ENCODE data around the gene CACNG7. TPM values are rescaled to one million over a fixed set of nuclear protein-coding genes. Genes with fewer than 3 reads are reported as not detected.

The CACNG7 gene
- total RNA-seq, 2 experiments from 2014 or later = not detected

DNA sequence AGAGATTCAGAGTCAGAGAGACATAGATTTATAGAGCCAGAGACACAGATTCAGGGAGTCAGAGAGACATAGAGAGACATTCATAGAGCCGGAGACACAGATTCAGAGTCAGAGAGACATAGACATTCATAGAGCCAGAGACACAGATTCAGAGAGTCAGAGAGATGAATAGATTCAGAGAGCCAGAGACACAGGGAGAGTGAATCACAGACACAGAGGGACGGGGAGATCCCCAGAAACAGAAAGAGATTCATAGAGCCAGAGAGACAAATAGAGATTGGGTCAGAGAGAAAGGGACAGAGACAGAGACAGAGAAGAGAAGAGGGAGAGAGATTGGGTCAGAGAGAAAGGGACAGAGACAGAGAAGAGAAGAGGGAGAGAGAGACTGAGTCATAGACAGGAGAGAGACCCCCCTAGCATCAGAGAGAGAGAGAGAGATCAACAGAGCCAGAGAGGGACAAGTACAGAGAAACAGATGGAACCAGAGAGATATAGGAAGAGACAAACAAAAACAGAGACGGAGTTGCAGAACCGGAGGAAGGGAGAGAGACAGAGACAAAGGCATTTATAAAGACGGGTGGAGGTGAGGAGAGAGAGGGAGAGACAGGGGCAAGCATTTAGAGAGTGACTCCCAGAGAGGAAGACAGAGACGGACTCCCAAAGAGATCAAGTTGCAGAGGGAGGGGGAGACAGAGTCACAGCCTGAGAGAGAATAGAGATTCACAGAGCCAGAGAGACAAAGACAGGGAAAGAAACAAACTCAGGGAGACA, 28.2 kb upstream of the CACNG7 start:
- H3K27ac Mint-ChIP-seq = no peak overlapping the region
- DNase-seq = no peak
- H3K9me3 Mint-ChIP-seq = no peaks in the 10 kb centered on the region
- peaks cover 21% of the 10 kb centered on the region for H3K27me3 Mint-ChIP-seq
- ChIA-PET CTCF (interaction anchor here (1.1 to 1.2 kb wide), 2 partner anchors 10 to 88 kb away, joined by 3 to 6 read pairs; no protein-coding TSS in a partner anchor), POLR2A (no interaction called here)
- no peak overlapping the region for H3K4me3 Mint-ChIP-seq
- intact Hi-C loops (cut with micrococcal nuclease) = loop anchor here (2.0 to 5.0 kb wide), 2 partner anchors 28 to 39 kb away; no protein-coding TSS in a partner anchor
- H3K36me3 Mint-ChIP-seq = peaks cover 1% of the 10 kb centered on the region
- H3K4me1 Mint-ChIP-seq (ENCODE audit: low read depth) = peaks cover 28% of the 10 kb centered on the region

DNA sequence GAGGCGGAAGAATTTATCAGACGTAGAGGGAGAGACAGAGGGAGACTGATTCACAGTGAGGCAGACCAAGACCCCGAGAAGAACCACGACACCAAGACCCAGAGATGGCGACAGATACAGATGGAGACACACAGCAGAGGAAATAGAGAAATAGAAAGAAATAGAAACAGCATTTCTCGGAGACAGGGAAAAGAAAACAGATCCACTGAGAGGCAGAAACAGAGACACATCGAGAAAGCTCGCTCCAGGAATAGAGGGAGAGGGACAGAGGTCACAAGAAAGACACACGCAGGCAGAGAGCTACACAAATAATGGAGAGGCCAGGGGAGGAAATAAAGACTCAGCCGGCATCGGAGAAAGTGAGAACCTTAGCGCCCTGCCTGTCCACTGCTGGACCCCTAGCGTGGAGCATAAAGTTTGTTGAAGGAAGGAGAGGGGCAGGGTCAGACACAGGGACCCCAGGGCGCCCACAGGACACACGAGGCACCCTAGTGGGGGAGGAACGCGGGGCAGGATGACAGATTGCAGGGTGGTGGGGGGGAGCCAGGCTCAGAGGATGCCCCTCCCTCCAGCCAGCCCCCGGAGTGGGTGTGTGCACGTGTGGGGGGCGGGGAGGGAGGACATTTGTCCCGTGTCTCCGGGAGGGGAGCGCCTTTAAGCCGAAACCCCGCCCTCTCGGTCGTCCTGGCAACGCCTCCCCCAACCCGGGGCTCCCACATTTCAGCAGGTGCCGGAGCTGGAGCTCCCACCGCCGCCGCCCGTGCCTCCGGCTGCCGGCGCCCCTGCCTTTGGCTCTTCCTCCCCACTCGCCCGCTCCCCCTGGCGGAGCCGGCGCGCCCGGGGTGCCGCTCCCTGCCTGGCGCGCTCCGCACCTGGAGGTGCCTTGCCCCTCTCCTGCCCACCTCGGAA, 27.3 kb upstream of the CACNG7 start, which contains the start of gene PRKCG:
Gene PRKCG (plus strand): TSS at position 716 of the 909 bp plus-strand sequence. CDS start 298 bp downstream, outside the sequence.
- POLR2A ChIA-PET = no interaction called here

DNA sequence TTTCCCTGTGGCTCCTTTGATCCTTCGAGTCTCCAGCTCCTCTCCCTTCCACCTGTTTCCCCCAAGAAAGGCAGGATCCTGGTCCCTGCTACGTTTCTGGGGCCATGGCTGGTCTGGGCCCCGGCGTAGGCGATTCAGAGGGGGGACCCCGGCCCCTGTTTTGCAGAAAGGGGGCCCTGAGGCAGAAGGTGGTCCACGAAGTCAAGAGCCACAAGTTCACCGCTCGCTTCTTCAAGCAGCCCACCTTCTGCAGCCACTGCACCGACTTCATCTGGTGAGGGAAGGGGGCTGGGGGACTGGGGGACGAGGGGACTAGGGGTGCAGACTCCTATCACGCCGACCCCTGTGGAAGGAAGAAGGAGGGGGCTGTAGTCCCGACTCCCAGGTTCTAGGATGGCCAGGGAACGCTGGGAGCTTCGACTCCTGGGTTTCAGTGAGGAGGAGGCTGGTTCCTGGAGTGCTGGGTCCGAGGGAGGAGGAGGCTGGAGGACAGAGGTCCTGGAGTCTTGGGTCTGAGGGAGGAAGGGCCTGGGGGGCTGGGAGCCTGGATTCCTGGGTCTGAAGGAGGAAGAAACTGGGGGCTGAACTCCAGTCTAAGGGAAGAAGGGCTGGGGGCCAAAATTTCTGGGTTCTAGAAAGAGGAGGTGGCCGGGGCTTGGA, 26.6 kb upstream of the CACNG7 start:
- ChIA-PET POLR2A (no interaction called here), CTCF (interaction anchor here (1.0 to 1.2 kb wide), 3 partner anchors 11 to 148 kb away, joined by 3 to 6 read pairs (median 4); no protein-coding TSS in a partner anchor)
- DNase-seq = no peak
- Mint-ChIP-seq H3K9me3 (no peaks in the 10 kb centered on the region), H3K27ac (no peak overlapping the region), H3K4me3 (no peak overlapping the region), H3K36me3 (no peaks in the 10 kb centered on the region), H3K27me3 (peaks cover 23% of the 10 kb centered on the region), H3K4me1 (ENCODE audit: low read depth) (peaks cover 16% of the 10 kb centered on the region)
- intact Hi-C loops (cut with micrococcal nuclease) = loop anchor here (5.0 kb wide), 1 partner anchor 40 kb away; no protein-coding TSS in a partner anchor

More for the DNA sequence above, 27.3 kb upstream of the CACNG7 start, which contains the start of gene PRKCG:
- Mint-ChIP-seq H3K4me1 (ENCODE audit: low read depth) (peaks cover 24% of the 10 kb centered on the region), H3K4me3 (no peak within 1 kb of the TSS), H3K9me3 (no peaks in the 10 kb centered on the region), H3K36me3 (peaks cover 1% of the 10 kb centered on the region), H3K27ac (no peak within 1 kb of the TSS), H3K27me3 (peaks cover 23% of the 10 kb centered on the region)
- intact Hi-C loops (cut with micrococcal nuclease) = loop anchor here (2.0 to 5.0 kb wide), 2 partner anchors 29 to 39 kb away; no protein-coding TSS in a partner anchor
- CTCF ChIA-PET = interaction anchor here (0.7 to 1.2 kb wide), 5 partner anchors 11 to 148 kb away, joined by 3 to 6 read pairs (median 3); no protein-coding TSS in a partner anchor
- DNase-seq = peak; percentile 63

DNA sequence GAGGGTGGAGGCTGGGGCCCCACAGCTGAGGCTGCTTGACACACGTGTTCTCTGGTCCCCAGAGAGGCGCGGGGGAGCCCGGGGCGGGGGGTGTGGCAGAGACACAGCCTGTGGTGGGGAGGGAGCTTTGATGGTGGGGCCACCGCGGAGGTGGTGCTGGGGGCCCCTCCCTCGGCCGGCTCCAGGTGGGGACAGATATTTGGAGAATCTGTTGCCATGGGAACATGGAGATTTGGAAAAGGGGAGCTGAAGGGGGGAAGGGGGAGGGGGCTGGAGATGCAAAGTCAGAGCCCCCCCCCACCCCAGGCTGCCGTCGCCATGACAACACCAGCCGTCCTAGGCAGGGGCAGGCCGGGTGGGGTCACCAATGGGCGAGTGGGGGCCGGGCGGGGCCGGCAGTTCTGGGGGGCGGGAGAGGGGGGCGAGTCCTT, 25.8 kb upstream of the CACNG7 start:
- no peaks in the 10 kb centered on the region for H3K9me3 Mint-ChIP-seq
- no peak overlapping the region for H3K27ac Mint-ChIP-seq
- intact Hi-C loops (cut with micrococcal nuclease) = loop anchor here (5.0 kb wide), 1 partner anchor 41 kb away; no protein-coding TSS in a partner anchor
- H3K27me3 Mint-ChIP-seq = peaks cover 23% of the 10 kb centered on the region
- H3K4me1 Mint-ChIP-seq (ENCODE audit: low read depth) = peaks cover 13% of the 10 kb centered on the region
- POLR2A ChIA-PET = interaction anchor here (0.6 kb wide), 1 partner anchor 62 kb away, joined by 4 read pairs; no protein-coding TSS in a partner anchor
- H3K4me3 Mint-ChIP-seq = no peak overlapping the region
- CTCF ChIA-PET = no interaction called here
- no peak for DNase-seq
- no peaks in the 10 kb centered on the region for H3K36me3 Mint-ChIP-seq

DNA sequence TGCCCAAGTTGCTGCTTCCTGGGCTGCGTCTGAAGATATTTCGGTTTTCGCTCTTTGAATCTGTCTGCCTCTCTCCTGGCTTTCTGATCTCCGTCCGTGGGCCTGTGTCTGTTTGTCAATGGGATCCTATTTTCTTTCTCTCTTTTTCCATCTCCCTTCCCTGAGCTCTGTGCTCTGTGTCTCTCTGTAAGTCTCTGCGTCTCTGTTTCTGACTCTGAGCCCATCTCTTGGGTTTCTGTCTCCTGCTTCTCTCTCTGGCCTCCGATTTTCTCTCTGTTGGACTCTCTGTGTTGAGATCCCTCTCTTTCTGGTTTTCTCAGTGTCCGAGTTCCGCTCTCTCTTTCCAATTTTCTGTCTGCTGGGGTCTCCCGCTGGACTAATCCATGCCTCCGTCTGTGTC, 25.3 kb upstream of the CACNG7 start:
- H3K27me3 Mint-ChIP-seq = peaks cover 23% of the 10 kb centered on the region
- no peak overlapping the region for H3K27ac Mint-ChIP-seq
- no peaks in the 10 kb centered on the region for H3K9me3 Mint-ChIP-seq
- H3K4me1 Mint-ChIP-seq (ENCODE audit: low read depth) = peaks cover 10% of the 10 kb centered on the region
- intact Hi-C loops (cut with micrococcal nuclease) = loop anchor here (5.0 kb wide), 1 partner anchor 41 kb away; no protein-coding TSS in a partner anchor
- no peak overlapping the region for H3K4me3 Mint-ChIP-seq
- no peaks in the 10 kb centered on the region for H3K36me3 Mint-ChIP-seq
- ChIA-PET POLR2A (interaction anchor here (0.6 kb wide), 1 partner anchor 61 kb away, joined by 4 read pairs; no protein-coding TSS in a partner anchor), CTCF (no interaction called here)
- no peak for DNase-seq

DNA sequence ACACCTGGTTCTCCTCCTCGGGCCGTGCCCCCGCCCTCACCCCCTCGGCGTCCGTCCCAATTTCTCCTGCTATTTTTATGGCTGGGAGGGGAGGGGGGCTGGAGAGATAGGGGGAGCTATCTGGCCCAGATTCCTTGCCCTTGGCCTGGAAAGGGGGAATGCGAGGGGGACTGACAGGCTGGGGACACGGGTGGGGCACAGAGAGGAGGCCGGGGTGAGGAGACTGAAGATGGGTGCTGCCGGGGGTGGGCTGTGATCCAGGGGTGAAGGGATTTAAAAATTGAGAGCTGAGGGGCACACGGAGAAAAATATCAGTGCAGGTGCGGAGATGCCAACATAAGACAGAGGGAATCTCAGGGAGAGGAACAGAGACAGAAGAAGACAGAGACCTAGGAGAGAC, 24.8 kb upstream of the CACNG7 start:
- POLR2A ChIA-PET = interaction anchor here (1.0 kb wide), 1 partner anchor 10 kb away, joined by 3 read pairs; no protein-coding TSS in a partner anchor
- H3K27me3 Mint-ChIP-seq = peaks cover 23% of the 10 kb centered on the region
- peaks cover 6% of the 10 kb centered on the region for H3K4me1 Mint-ChIP-seq (ENCODE audit: low read depth)
- H3K36me3 Mint-ChIP-seq = no peaks in the 10 kb centered on the region
- no peak overlapping the region for H3K4me3 Mint-ChIP-seq
- DNase-seq = no peak
- intact Hi-C loops (cut with micrococcal nuclease) = loop anchor here (5.0 kb wide), 1 partner anchor 42 kb away; no protein-coding TSS in a partner anchor
- CTCF ChIA-PET = no interaction called here
- no peak overlapping the region for H3K27ac Mint-ChIP-seq
- H3K9me3 Mint-ChIP-seq = no peaks in the 10 kb centered on the region

DNA sequence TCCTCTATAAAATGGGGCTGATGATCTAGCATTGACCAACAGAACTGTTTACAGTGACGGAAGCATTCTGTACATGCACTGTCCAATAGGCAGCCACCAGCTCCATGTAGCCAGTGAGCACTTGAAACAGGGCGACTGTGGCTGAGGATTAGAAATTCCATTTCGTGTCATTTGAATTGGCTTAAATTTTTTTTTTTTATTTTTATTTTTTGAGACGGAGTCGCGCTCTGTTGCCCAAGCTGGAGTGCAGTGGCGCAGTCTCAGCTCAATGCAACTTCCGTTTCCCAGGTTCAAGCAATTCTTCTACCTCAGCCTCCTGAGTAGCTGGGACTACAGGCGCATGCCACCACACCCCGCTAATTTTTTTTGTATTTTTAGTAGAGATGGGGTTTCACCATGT, 24.0 kb upstream of the CACNG7 start:
- no peak for DNase-seq
- Mint-ChIP-seq H3K27me3 (peaks cover 23% of the 10 kb centered on the region), H3K4me3 (no peak overlapping the region), H3K4me1 (ENCODE audit: low read depth) (peaks cover 7% of the 10 kb centered on the region), H3K36me3 (no peaks in the 10 kb centered on the region), H3K27ac (no peak overlapping the region), H3K9me3 (no peaks in the 10 kb centered on the region)
- POLR2A ChIA-PET = interaction anchor here (1.0 kb wide), 1 partner anchor 11 kb away, joined by 3 read pairs; no protein-coding TSS in a partner anchor
- intact Hi-C loops (cut with micrococcal nuclease) = no loop called here
- CTCF ChIA-PET = interaction anchor here (1.3 kb wide), 1 partner anchor 22 kb away, joined by 3 read pairs; no protein-coding TSS in a partner anchor

DNA sequence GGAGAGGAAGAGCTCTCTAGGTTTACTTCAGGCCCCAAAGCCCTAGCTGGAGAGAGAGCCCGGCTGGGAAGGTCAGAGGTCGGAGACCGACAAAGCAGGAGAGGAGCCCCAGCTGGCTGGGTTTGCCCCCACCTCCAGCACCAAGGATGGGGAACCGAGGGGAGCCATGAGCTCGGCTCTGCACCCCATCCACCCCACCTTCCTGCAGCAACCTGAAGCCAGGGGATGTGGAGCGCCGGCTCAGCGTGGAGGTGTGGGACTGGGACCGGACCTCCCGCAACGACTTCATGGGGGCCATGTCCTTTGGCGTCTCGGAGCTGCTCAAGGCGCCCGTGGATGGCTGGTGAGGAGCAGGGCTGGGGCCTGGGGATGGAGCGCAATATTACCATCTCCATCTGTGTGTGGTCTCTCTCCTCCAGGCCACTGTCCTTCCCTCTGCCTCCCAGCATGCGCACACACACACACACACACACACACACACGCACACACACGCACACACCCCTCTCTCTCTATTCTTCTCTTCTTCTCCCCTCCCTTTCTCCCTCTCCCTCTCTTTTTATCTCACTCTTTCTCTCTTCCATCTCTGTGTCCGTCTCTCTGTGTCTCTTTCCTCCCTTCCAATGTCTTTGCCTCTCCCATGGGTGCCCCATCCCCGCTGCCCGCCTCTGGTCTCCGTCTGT, 16.6 kb upstream of the CACNG7 start:
- no peaks in the 10 kb centered on the region for H3K36me3 Mint-ChIP-seq
- intact Hi-C loops (cut with micrococcal nuclease) = no loop called here
- no peak overlapping the region for H3K4me3 Mint-ChIP-seq
- ChIA-PET CTCF (no interaction called here), POLR2A (no interaction called here)
- H3K27me3 Mint-ChIP-seq = peaks cover 37% of the 10 kb centered on the region
- no peak overlapping the region for H3K27ac Mint-ChIP-seq
- peaks cover 3% of the 10 kb centered on the region for H3K4me1 Mint-ChIP-seq (ENCODE audit: low read depth)
- H3K9me3 Mint-ChIP-seq = no peaks in the 10 kb centered on the region
- DNase-seq = no peak

DNA sequence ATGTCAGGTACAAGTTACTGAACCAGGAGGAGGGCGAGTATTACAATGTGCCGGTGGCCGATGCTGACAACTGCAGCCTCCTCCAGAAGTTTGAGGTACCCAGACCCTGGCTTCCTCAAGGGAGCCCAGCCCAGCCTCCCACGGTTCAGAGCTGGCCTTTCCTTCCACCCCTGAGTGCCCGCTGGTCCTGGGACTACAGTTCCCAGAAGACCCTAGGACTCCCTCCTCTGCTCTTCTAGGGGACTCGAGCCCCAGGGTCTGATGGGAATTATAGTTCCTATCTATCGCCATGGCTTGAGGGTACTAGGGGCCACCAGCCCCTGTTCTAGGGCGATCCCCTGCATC, 16.1 kb upstream of the CACNG7 start:
- Mint-ChIP-seq H3K4me1 (ENCODE audit: low read depth) (peaks cover 3% of the 10 kb centered on the region), H3K4me3 (no peak overlapping the region), H3K36me3 (no peaks in the 10 kb centered on the region), H3K9me3 (no peaks in the 10 kb centered on the region), H3K27me3 (peaks cover 41% of the 10 kb centered on the region), H3K27ac (no peak overlapping the region)
- intact Hi-C loops (cut with micrococcal nuclease) = no loop called here
- no peak for DNase-seq
- POLR2A ChIA-PET = no interaction called here
- CTCF ChIA-PET = no interaction called here

DNA sequence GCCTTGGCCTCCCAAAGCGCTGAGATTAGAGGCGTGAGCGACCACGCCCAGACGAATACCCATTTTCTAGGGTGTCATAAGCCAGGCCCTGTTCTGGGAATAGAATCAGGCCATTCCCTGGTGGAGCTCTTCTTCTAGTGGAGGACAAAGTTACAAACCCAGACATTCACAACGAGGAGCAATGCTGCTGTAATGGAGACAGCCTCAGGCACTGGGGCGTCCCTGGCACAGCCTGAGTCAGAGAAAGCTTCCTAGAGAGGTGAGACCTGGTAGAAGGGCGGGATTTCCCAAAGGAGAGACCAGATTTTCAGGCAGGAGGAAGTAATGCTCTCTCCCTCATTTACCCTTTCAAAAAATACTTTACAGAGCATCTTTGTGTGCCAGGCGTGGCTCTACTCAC, 14.4 kb upstream of the CACNG7 start:
- ChIA-PET CTCF (interaction anchor here (1.1 kb wide), 1 partner anchor 129 kb away, joined by 3 read pairs; no protein-coding TSS in a partner anchor), POLR2A (no interaction called here)
- no peak overlapping the region for H3K4me3 Mint-ChIP-seq
- DNase-seq = no peak
- intact Hi-C loops (cut with micrococcal nuclease) = no loop called here
- H3K9me3 Mint-ChIP-seq = no peaks in the 10 kb centered on the region
- no peaks in the 10 kb centered on the region for H3K36me3 Mint-ChIP-seq
- H3K27ac Mint-ChIP-seq = no peak overlapping the region
- peaks cover 3% of the 10 kb centered on the region for H3K4me1 Mint-ChIP-seq (ENCODE audit: low read depth)
- H3K27me3 Mint-ChIP-seq = peaks cover 52% of the 10 kb centered on the region

DNA sequence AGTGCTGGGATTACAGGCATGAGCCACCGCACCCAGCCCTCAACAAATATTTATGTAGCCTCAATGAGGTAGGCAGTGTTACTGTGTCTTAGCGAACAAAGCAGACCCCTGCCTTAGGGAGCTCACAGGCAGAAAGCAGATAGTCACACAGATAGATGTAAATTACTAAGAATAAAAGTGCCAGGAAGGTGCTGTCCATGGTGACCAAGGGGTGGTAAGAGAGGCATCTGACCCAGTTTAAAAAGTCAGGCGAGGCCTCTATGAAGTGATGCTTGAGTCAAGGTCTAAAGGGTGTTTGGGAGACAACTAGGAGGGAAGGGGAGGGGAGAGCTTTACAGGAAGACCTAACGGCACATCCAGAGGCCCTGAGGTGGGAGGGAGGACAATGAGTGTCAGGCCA, 12.4 kb upstream of the CACNG7 start:
- POLR2A ChIA-PET = interaction anchor here (0.5 kb wide), 1 partner anchor 28 kb away, joined by 3 read pairs; no protein-coding TSS in a partner anchor
- H3K4me3 Mint-ChIP-seq = no peak overlapping the region
- H3K27me3 Mint-ChIP-seq = peaks cover 55% of the 10 kb centered on the region
- no peaks in the 10 kb centered on the region for H3K36me3 Mint-ChIP-seq
- no peak overlapping the region for H3K27ac Mint-ChIP-seq
- H3K4me1 Mint-ChIP-seq (ENCODE audit: low read depth) = no peaks in the 10 kb centered on the region
- DNase-seq = no peak
- no peaks in the 10 kb centered on the region for H3K9me3 Mint-ChIP-seq
- intact Hi-C loops (cut with micrococcal nuclease) = no loop called here
- CTCF ChIA-PET = interaction anchor here (1.7 kb wide), 1 partner anchor 133 kb away, joined by 5 read pairs; no protein-coding TSS in a partner anchor
